GM21529 (cell line): ENCODE measurements around the gene MTX1.
A peak's percentile ranks its signal among the peaks of the same experiment; 100 is the strongest.
"Not testable (repeated sequence)": the region's sequence is repeated elsewhere in the genome, so short reads cannot be mapped to it uniquely, and the experiment has no call there.

Source experiments
- ATAC-seq: cut with Tn5 transposase; IDR thresholded peaks from one replicate; pipeline ENCODE4 v1.9.1; 2021; ENCODE audit not compliant: unreplicated experiment

The MTX1 gene

DNA sequence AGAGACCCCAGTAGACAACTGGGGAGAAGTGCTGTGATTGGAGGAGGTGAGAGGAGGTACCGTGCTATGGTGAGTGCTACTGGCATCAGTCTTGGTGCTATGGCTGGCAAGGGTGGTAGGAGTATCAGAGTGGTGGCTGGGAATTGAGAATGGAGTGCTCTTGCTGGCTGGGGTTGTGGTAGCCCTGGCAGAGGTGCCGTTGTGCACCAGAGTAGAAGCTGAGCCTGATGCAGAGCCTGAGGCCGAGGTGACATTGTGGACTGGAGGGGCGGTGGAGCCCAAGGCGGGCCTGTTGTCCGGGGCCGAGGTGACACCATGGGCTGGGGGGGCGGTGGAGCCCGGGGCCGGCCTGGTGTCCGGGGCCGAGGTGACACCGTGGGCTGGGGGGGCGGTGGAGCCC lies 20.2 kb upstream of the MTX1 start:
- ATAC-seq: no peak

GRCh38 chr1:155189926-155190325 lies 18.6 kb upstream of the MTX1 start:
- not testable (repeated sequence) for ATAC-seq

DNA sequence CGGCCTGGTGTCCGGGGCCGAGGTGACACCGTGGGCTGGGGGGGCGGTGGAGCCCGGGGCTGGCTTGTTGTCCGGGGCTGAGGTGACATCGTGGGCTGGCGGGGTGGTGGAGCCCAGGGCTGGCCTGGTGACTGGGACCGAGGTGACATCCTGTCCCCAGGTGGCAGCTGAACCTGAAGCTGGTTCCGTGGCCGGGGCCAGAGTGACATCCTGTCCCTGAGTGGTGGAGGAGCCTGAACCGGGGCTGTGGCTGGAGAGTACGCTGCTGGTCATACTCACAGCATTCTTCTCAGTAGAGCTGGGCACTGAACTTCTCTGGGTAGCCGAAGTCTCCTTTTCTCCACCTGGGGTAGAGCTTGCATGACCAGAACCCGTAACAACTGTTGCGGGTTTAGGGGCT lies 16.6 kb upstream of the MTX1 start:
- no peak for ATAC-seq

DNA sequence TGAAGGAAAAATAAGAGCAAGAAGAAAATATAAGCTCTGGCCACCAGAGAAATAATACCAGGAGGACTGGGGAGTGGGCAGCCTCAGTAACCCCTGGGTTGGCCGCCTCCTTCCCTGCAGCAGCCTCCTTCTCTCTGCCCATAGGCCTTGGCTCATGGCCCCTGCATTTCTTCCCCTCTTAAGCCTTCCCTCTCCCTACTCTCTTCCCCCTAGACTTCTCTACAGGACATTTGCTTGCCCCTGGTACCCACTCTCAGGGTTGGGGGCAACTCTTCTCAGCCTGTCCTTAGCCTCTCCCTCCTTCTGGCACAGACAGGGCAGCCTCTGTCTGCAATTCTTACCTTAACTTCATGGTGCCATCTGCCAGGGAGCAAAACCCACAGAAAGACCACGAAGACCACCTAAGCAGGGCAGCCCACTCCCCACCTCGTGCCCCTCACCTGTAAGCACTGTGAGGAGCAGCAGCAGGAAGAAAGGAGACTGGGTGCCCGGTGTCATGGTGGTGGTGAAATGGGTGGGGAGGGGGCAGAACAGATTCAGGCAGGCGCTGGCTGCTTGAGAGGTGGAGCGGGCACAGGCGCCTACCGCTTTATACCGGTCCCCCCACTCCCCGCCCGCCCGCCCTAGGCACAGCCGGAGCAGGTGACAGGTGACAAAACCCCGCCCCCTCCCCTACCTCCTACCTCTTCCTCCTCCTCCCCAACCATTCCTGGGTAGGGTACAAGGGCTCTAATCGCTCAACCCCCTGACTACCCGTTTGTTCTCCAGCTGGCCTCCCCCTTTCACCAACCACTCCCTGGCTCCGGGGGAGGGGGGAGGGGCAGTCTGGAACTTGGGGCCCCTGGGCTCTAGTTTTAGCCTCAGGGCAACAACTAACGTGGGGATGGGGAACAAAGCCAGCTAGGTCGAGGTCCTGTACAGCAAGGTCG lies 15.9 kb upstream of the MTX1 start:
- no peak for ATAC-seq

GRCh38 chr1:155193275-155193990 lies 15.1 kb upstream of the MTX1 start:
- ATAC-seq: peak; percentile 65

- not testable (repeated sequence) for ATAC-seq
Observed at GRCh38 chr1:155193991-155194240, 14.6 kb upstream of the MTX1 start.

DNA sequence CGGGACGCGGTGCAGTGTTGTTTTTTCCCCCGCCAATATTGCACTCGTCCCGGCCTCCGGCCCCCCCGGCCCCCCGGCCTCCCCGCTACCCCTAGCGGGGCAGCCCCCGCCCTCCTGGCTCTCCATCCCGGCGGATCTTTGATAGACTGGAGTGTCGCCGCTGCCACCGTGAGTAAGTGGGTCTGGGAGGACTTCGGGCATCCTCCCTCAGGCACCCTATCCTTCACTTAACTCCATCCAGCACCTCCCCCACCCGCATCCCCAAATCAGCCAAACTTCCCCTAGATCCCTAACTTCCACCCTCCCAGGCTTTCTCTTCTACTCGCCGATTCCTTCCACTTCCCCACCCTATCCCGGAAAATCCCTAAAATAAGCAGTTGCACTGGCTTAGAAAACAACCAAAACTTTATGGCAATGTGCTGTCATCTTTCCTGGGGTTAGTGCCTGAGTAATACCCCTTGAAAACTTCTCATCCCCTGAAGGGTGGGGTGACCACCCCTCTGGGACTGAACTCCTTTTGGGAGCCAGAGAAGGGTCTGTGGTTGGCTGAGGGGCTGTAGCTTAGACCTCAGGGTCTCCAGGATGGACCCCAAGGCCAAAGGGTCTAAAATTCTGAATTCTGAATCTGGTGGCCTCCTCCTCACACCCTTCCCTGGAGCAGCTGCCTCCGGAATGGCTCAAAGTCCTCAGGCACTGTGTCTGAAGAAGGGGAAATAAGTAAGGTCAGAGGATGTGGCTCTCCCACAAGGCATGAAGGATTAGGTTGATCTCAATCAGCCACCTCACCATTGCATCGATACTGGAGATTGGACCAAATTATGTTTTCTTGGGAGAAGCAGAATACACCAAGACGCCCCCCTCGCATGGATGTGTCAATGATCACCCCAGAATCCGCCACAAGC lies 13.0 kb upstream of the MTX1 start:
- no peak for ATAC-seq

DNA sequence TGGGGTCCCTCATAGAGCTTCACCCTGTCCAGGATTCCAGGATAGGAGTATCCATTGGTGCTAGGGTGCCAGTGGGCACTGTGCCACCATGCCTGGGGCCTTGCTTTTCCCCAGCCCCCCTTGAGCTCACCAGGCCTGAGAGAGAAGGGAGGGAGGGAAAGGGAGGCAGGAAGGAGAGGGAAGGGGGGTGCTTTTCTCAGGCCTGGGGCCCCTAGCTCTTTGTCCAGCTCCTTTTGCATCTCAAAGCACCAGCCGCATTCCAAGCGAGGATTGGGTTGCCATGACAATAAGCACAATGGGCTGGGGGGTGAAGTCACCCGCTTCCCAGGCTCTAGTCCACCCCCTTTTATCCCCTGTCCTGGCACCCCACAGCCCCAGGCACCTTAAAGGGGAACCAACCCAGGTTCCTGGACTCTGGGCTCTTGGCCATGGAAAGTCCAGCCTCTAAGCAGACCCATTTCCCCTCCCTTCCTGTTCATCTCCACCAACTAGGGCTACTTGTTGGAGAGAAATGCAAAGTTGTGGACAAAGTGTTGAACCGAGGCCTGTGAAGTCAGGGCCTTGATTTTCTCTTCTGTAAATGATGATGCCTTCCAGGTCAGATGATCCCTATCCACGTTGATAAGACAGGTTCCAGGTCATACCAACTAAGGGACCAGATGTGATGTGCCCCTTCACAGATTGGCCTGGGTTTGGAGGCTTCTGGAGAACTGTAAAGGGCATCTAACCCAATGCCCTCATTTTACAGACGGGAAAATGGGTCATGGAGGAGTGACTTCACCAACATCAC lies 12.2 kb upstream of the MTX1 start:
- ATAC-seq: no peak

DNA sequence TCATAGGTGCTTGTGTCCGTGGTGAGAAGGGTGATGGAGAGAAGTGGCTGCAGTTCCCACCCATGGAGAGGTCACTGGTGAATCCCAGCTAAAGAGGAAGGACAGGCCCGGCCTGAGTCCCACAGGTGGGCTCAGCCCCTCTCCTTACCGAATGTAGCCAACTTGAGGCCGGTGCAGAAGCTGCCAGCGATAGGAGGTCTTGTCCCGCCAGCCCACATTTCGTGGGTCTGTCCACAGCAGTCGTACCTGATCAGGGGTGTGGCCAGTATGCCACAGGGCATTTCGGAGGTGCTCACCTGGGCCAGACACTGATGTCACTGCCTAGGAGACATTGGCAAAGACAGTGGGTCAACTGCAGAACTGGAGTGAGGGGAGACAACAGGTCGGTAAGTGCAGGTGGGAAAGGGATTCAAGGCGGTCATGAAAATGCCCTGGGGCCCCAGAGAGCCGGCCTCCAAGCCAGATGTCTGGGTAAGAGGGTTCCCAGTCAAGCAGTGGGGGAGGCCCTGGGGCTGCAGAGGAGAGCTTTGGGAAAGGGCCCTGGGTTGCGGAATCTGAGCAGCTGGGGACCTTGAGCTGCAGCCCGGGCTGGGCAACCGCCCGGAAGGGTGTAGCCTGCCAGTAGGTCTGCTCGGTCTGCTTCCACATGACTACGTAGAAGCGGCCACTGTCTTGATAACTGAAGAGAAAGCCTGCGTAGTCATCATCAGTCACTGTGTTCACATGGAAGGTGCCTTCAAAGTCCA lies 11.4 kb upstream of the MTX1 start:
- no peak for ATAC-seq

GRCh38 chr1:155197901-155198546 lies 10.5 kb upstream of the MTX1 start:
- ATAC-seq: no peak

- ATAC-seq: no peak
Observed at GRCh38 chr1:155198547-155198906, 10.0 kb upstream of the MTX1 start.

DNA sequence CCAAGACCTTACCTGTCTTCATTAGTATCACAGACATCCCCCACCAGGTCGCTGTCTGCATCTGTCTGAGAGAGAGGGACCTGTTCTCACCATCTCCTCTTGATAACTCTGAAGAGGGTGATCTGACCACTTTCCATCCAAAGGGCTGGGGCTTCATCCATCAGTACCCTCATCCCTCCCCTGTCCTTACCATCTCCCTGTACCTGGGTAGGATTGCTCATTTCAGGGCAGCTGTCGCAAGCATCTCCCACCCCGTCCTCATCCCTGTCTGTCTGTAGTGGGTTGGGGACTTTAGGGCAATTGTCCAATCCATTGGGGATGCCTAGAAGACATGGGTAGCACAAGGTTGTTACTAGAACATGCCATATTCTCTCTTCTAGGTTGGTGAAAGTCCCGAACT lies 8.7 kb upstream of the MTX1 start:
- ATAC-seq: no peak

DNA sequence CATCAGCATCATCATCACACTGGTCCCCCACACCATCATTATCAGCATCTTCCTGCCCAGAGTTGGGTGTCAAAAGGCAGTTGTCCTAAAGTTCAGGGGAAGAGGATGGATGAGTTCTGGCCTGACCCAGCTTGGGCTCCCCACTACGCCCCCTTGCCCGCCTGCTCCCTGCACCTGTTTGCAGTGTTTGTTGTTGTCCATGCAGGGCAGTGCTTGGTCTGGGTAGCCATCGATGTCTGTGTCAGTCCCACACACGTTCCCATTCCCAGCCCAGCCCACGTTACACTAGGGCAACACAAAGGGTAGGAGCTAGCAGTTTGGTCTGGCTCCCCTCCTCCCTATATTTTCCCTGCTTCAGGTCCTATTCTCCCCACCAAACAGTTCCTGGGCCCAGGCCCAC lies 7.6 kb upstream of the MTX1 start:
- ATAC-seq: no peak

- ATAC-seq: no peak
Observed at GRCh38 chr1:155202198-155202597, 6.3 kb upstream of the MTX1 start.

- no peak for ATAC-seq
Observed at GRCh38 chr1:155202731-155203515, 5.6 kb upstream of the MTX1 start.

GRCh38 chr1:155205035-155205434 lies 3.5 kb upstream of the MTX1 start:
- ATAC-seq: no peak

DNA sequence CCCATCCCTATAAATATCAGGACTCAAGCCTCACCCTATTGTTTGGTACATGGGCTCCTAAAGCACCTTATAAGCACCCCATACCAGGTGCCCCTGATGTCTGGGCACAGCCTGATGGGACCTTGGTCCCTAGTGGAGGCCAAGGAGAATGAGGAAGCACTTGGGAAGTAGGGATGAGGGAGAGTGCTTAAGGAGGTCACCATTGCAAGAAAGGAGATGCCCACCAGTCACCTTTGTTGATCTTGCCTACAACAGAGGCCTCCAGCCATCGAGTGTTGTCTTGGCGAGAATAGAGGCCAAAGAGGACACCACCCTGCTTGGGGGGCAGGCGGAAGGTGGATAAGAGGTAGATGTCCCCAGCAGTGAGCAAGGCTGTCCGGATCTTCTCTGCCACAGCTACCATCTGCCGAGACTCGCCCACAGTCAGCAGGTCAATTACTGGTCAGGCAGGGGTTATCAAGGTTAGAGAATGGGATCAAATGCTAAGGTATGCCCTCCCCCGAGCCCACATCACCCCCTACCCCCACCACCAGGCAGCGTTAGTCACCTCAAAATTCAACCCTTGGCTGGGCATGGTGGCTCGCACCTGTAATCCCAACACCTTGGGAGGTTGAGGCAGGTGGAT lies 2.4 kb upstream of the MTX1 start:
- no peak for ATAC-seq
